Smooth muscle cell (in vitro differentiated cells): ENCODE data around the gene BTG2. TPM values are rescaled to one million over a fixed set of nuclear protein-coding genes. Genes with fewer than 3 reads are reported as not detected.

Experiments used
- DNase-seq: peaks from one replicate; lab custom pipeline; 2025; ENCODE audit not compliant: unreplicated experiment; lab: John Stamatoyannopoulos, UW
- H2AFZ ChIP-seq: fragments of 200-600 bp; sonication (generic); 2 replicates; pipeline ENCODE4 v1.6.0; 2016; ENCODE audit warnings: antibody characterized with exemption, low read depth, mild to moderate bottlenecking
- H3F3A ChIP-seq: fragments of 200-600 bp; sonication (generic); 2 replicates; pipeline ENCODE4 v1.6.0; 2017; ENCODE audit warnings: antibody characterized with exemption, low read depth
- H3K27ac ChIP-seq: fragments of 200-600 bp; sonication (generic); 2 replicates; pipeline ENCODE4 v1.5.1; 2016; ENCODE audit warnings: low read depth, mild to moderate bottlenecking
- H3K27me3 ChIP-seq: fragments of 200-600 bp; sonication (generic); 2 replicates; pipeline ENCODE4 v1.6.1; 2016; ENCODE audit warnings: low read depth, mild to moderate bottlenecking
- H3K36me3 ChIP-seq: fragments of 200-600 bp; sonication (generic); 2 replicates; pipeline ENCODE4 v1.5.1; 2016; ENCODE audit warnings: low read depth
- H3K4me1 ChIP-seq: fragments of 200-600 bp; sonication (generic); 2 replicates; pipeline ENCODE4 v1.5.1; 2016; ENCODE audit warnings: low read depth
- H3K4me2 ChIP-seq: fragments of 200-600 bp; sonication (generic); 2 replicates; pipeline ENCODE4 v1.6.0; 2016; ENCODE audit warnings: mild to moderate bottlenecking
- H3K4me3 ChIP-seq: fragments of 200-600 bp; sonication (generic); 2 replicates; pipeline ENCODE4 v1.5.1; 2016; ENCODE audit warnings: mild to moderate bottlenecking
- H3K79me2 ChIP-seq: fragments of 200-600 bp; sonication (generic); 2 replicates; pipeline ENCODE4 v1.6.0; 2016; ENCODE audit warnings: low read depth, mild to moderate bottlenecking
- H3K9ac ChIP-seq: fragments of 200-600 bp; sonication (generic); 2 replicates; pipeline ENCODE4 v1.6.0; 2016; ENCODE audit warnings: low read depth
- H3K9me3 ChIP-seq: fragments of 200-600 bp; sonication (generic); replicated peaks from 2 replicates; pipeline ENCODE4 v1.5.1; 2016; ENCODE audit warnings: low read depth
- H4K20me1 ChIP-seq: fragments of 200-600 bp; sonication (generic); 2 replicates; pipeline ENCODE4 v1.6.0; 2016; ENCODE audit warnings: low read depth
- WGBS: methylation state at CpG from one replicate; pipeline ENCODE4 v1.1.7; 2016; ENCODE audit warnings: low lambda C conversion rate; 5-methylcytosine and 5-hydroxymethylcytosine counted together
- polyA plus RNA-seq: library from polyadenylated mRNA; unstranded; fragments of >200 nt; fragmentation: Nextera tagmentation; extraction: Ambion mirVana; gene quantifications from 2 replicates; pipeline ENCODE4 v1.2.1, GENCODE V29; 2016
- total RNA-seq: library from RNA; depleted of rRNA; stranded (reverse); fragments of >200 nt; gene quantifications from 2 replicates; pipeline ENCODE4 v1.2.3, GENCODE V29; 2014
- TF ChIP-seq, protein P1 (sequence below): fragments of 200-600 bp; sonication (generic); IDR thresholded peaks from 2 replicates; pipeline ENCODE4 v1.5.1; 2017; ENCODE audit warnings: borderline replicate concordance, mild to moderate bottlenecking, antibody characterized with exemption; ENCODE audit not compliant: insufficient read depth, poor library complexity, severe bottlenecking

BTG2 gene
- total and polyA plus RNA-seq, 2 experiments from 2014 or later, result 80.0 to 93.8 TPM

DNA sequence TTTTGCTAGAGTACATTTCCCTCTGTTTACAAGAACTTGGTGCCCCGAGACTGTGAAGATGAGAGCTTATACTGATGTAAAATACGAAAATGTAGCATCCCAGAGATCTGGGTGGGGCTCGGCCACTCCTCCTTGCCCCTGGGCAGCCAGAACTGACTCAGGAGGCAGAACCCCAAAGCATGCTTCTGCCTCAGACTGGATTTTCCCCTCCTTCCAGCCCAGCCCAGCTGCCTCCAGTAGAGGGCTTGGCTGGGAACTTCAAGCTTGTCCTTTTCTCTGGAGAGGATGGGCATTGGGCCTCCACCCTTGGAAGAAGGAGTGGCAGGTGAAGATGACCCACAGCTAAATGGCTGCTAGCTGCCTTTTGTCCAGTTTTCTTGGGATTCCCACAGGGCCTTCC lies 24.3 kb upstream of the BTG2 start:
- Histone ChIP-seq H3K36me3 (no peaks in the 10 kb centered on the region), H2AFZ (no peak overlapping the region), H3K9ac (no peak overlapping the region), H4K20me1 (no peaks in the 10 kb centered on the region), H3K4me1 (peaks cover 14% of the 10 kb centered on the region), H3K4me3 (no peak overlapping the region), H3K4me2 (no peak overlapping the region), H3F3A (peaks cover 10% of the 10 kb centered on the region), H3K79me2 (no peaks in the 10 kb centered on the region), H3K27ac (no peak overlapping the region), H3K27me3 (no peaks in the 10 kb centered on the region), H3K9me3 (no peaks in the 10 kb centered on the region)
- no peak for DNase-seq
- 81% methylated on average over 3 of the region's 3 CpGs for WGBS
- TF ChIP-seq, protein P1, sequence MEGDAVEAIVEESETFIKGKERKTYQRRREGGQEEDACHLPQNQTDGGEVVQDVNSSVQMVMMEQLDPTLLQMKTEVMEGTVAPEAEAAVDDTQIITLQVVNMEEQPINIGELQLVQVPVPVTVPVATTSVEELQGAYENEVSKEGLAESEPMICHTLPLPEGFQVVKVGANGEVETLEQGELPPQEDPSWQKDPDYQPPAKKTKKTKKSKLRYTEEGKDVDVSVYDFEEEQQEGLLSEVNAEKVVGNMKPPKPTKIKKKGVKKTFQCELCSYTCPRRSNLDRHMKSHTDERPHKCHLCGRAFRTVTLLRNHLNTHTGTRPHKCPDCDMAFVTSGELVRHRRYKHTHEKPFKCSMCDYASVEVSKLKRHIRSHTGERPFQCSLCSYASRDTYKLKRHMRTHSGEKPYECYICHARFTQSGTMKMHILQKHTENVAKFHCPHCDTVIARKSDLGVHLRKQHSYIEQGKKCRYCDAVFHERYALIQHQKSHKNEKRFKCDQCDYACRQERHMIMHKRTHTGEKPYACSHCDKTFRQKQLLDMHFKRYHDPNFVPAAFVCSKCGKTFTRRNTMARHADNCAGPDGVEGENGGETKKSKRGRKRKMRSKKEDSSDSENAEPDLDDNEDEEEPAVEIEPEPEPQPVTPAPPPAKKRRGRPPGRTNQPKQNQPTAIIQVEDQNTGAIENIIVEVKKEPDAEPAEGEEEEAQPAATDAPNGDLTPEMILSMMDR, result peak; percentile 6

GRCh38 chr1:203281851-203282661 lies 23.3 kb upstream of the BTG2 start:
- H3K4me1 ChIP-seq, result peaks cover 16% of the 10 kb centered on the region
- H3K9ac ChIP-seq, result no peak overlapping the region
- H3K79me2 ChIP-seq, result no peaks in the 10 kb centered on the region
- no peaks in the 10 kb centered on the region for H3K27me3 ChIP-seq
- H3K9me3 ChIP-seq, result no peaks in the 10 kb centered on the region
- H3K4me2 ChIP-seq, result no peak overlapping the region
- TF ChIP-seq, protein P1, result no peak
- H2AFZ ChIP-seq, result no peak overlapping the region
- H3K36me3 ChIP-seq, result no peaks in the 10 kb centered on the region
- no peak overlapping the region for H3K4me3 ChIP-seq
- H3F3A ChIP-seq, result peaks cover 10% of the 10 kb centered on the region
- H3K27ac ChIP-seq, result no peak overlapping the region
- WGBS, result 82% methylated on average over 10 of the region's 10 CpGs
- H4K20me1 ChIP-seq, result no peaks in the 10 kb centered on the region
- no peak for DNase-seq

GRCh38 chr1:203282720-203283542 lies 22.4 kb upstream of the BTG2 start:
- H2AFZ ChIP-seq, result no peak overlapping the region
- WGBS, result 78% methylated on average over 11 of the region's 11 CpGs
- H3K9ac ChIP-seq, result no peak overlapping the region
- no peak overlapping the region for H3K27ac ChIP-seq
- no peak for DNase-seq
- H3K9me3 ChIP-seq, result no peaks in the 10 kb centered on the region
- no peak overlapping the region for H3K4me2 ChIP-seq
- no peaks in the 10 kb centered on the region for H3K79me2 ChIP-seq
- TF ChIP-seq, protein P1, result no peak
- H3F3A ChIP-seq, result peaks cover 9% of the 10 kb centered on the region
- H3K4me3 ChIP-seq, result no peak overlapping the region
- no peaks in the 10 kb centered on the region for H3K36me3 ChIP-seq
- peaks cover 24% of the 10 kb centered on the region for H3K4me1 ChIP-seq
- H4K20me1 ChIP-seq, result no peaks in the 10 kb centered on the region
- H3K27me3 ChIP-seq, result no peaks in the 10 kb centered on the region
